CD4-positive, alpha-beta T cell treated with Interleukin-1 beta for 1 hour (primary cell): Measurements from ENCODE around the gene SH3GL3.

Experiments
- DNase-seq, 2 donors: peaks; one replicate each; pipeline ENCODE4 v3.0.0-alpha.2; 2020 to 2022

Gene SH3GL3

GRCh38 chr15:83446904-83447709 is at the start of gene SH3GL3:
Gene SH3GL3, plus strand, starts transcription at chr15:83447341. Its CDS starts 193 bp downstream, at chr15:83447534.
- peak; percentile 36 to 40 for DNase-seq

GRCh38 chr15:83398626-83399025 is 48.5 kb upstream of the SH3GL3 start:
- no peak for DNase-seq

GRCh38 chr15:83404121-83404520 is 43.0 kb upstream of the SH3GL3 start:
- DNase-seq = no peak

GRCh38 chr15:83410532-83410931 is 36.6 kb upstream of the SH3GL3 start:
- DNase-seq = no peak

GRCh38 chr15:83413054-83413719 is 34.0 kb upstream of the SH3GL3 start:
- no peak for DNase-seq

GRCh38 chr15:83422081-83422480 is 25.1 kb upstream of the SH3GL3 start:
- no peak for DNase-seq

GRCh38 chr15:83422541-83422940 is 24.6 kb upstream of the SH3GL3 start:
- DNase-seq = no peak

GRCh38 chr15:83424101-83424500 is 23.0 kb upstream of the SH3GL3 start:
- DNase-seq = no peak

- DNase-seq = no peak
These were observed 16.7 kb upstream of the SH3GL3 start for GRCh38 chr15:83430441-83430840.

GRCh38 chr15:83431521-83431920 is 15.6 kb upstream of the SH3GL3 start:
- DNase-seq = no peak

- no peak for DNase-seq
These were observed 11.9 kb upstream of the SH3GL3 start for GRCh38 chr15:83435202-83435601.

- DNase-seq = no peak
These were observed 11.4 kb upstream of the SH3GL3 start for GRCh38 chr15:83435782-83436181.

GRCh38 chr15:83436513-83437158 is 10.5 kb upstream of the SH3GL3 start:
- no peak for DNase-seq

GRCh38 chr15:83443076-83443847 is 3.9 kb upstream of the SH3GL3 start:
- no peak for DNase-seq

- no peak for DNase-seq
These were observed 2.2 kb upstream of the SH3GL3 start for GRCh38 chr15:83444936-83445335.

GRCh38 chr15:83445643-83446042 is 1.5 kb upstream of the SH3GL3 start:
- DNase-seq = no peak

GRCh38 chr15:83446417-83446816 is 724 bp upstream of the SH3GL3 start:
- DNase-seq = no peak

- DNase-seq = no peak
These were observed 2.1 kb downstream of the SH3GL3 start for GRCh38 chr15:83449250-83449671.

GRCh38 chr15:83449937-83450506 is 2.9 kb downstream of the SH3GL3 start:
- no peak for DNase-seq

GRCh38 chr15:83457149-83457548 is 10.0 kb downstream of the SH3GL3 start:
- no peak for DNase-seq

GRCh38 chr15:83458381-83458780 is 11.2 kb downstream of the SH3GL3 start:
- no peak for DNase-seq

GRCh38 chr15:83462026-83462425 is 14.9 kb downstream of the SH3GL3 start:
- DNase-seq = no peak
